HepG2 (cell line): ENCODE data around the gene DHX34. TPM values are rescaled to one million over a fixed set of nuclear protein-coding genes. Genes with fewer than 3 reads are reported as not detected.

Experiments
- AGO1 ChIP-seq: fragments of 200-400 bp; formaldehyde crosslinking; IDR thresholded peaks from 2 replicates; pipeline ENCODE4 v1.6.1; 2017; ENCODE audit warnings: mild to moderate bottlenecking, low read depth, low read length, moderate library complexity; ENCODE audit not compliant: poor library complexity, severe bottlenecking
- BORCS8-MEF2B ChIP-seq: sonication (generic); formaldehyde crosslinking; IDR thresholded peaks from 2 replicates; pipeline ENCODE4 v1.8.0; 2022; ENCODE audit warnings: mild to moderate bottlenecking, missing genetic modification reagents
- FOXP4 ChIP-seq: sonication (generic); formaldehyde crosslinking; IDR thresholded peaks from 2 replicates; pipeline ENCODE4 v1.4.0; 2020; ENCODE audit warnings: missing genetic modification reagents
- GPBP1L1 ChIP-seq: sonication (generic); formaldehyde crosslinking; IDR thresholded peaks from 2 replicates; pipeline ENCODE4 v1.5.0; 2020; ENCODE audit warnings: mild to moderate bottlenecking, missing genetic modification reagents
- GZF1 ChIP-seq: sonication (generic); formaldehyde crosslinking; IDR thresholded peaks from 2 replicates; pipeline ENCODE4 v1.5.1; 2020; ENCODE audit warnings: mild to moderate bottlenecking, missing genetic modification reagents
- HDAC1 ChIP-seq: sonication (generic); formaldehyde crosslinking; IDR thresholded peaks from 2 replicates; pipeline ENCODE4 v1.5.1; 2020; ENCODE audit warnings: mild to moderate bottlenecking, missing genetic modification reagents
- HES4 ChIP-seq: sonication (generic); formaldehyde crosslinking; IDR thresholded peaks from 2 replicates; pipeline ENCODE4 v1.9.0; 2021; ENCODE audit warnings: mild to moderate bottlenecking, missing genetic modification reagents, borderline replicate concordance
- HMGXB3 ChIP-seq: sonication (generic); formaldehyde crosslinking; IDR thresholded peaks from 2 replicates; pipeline ENCODE4 v1.4.0; 2020; ENCODE audit warnings: missing genetic modification reagents, borderline replicate concordance
- HOXA5 ChIP-seq: sonication (generic); formaldehyde crosslinking; IDR thresholded peaks from 2 replicates; pipeline ENCODE4 v1.4.0; 2020; ENCODE audit warnings: missing genetic modification reagents
- IKZF4 ChIP-seq: sonication (generic); formaldehyde crosslinking; IDR thresholded peaks from 2 replicates; pipeline ENCODE4 v1.5.1; 2020; ENCODE audit warnings: borderline replicate concordance, mild to moderate bottlenecking, low read depth, missing genetic modification reagents; ENCODE audit errors: not compliant biosample characterization
- JARID2 ChIP-seq: sonication (generic); formaldehyde crosslinking; IDR thresholded peaks from 2 replicates; pipeline ENCODE4 v1.8.1; 2023; ENCODE audit warnings: missing genetic modification reagents, inconsistent platforms; ENCODE audit not compliant: insufficient replicate concordance
- MNT ChIP-seq: fragments of 450-650 bp; IDR thresholded peaks from 2 replicates; pipeline ENCODE4 v1.6.1; 2016
- NCOA5 ChIP-seq: sonication (generic); formaldehyde crosslinking; IDR thresholded peaks from 2 replicates; pipeline ENCODE4 v1.4.0; 2020; ENCODE audit warnings: missing genetic modification reagents
- ZNF780A ChIP-seq: sonication (generic); formaldehyde crosslinking; IDR thresholded peaks from 2 replicates; pipeline ENCODE4 v1.8.0; 2022; ENCODE audit warnings: mild to moderate bottlenecking, missing genetic modification reagents, moderate library complexity
- ZXDC ChIP-seq: sonication (generic); formaldehyde crosslinking; IDR thresholded peaks from 2 replicates; pipeline ENCODE4 v1.5.0; 2020; ENCODE audit warnings: mild to moderate bottlenecking, missing genetic modification reagents
- polyA plus RNA-seq, 8 experiments: library from polyadenylated mRNA; depleted of rRNA in 3 of 8; stranded (reverse) in 7 of 8; unstranded in 1 of 8; fragments of >200 nt; fragmentation: Illumina TruSeq in 4 of 8; extraction: Trizol in 4 of 8; gene quantifications; 2 replicates each; pipeline versions ENCODE4 v1.2.1 to v1.2.3, GENCODE V29; 2011 to 2016; ENCODE audit warnings: low read depth in 4 of 8, missing spikeins in 1 of 8, mixed read lengths in 1 of 8; ENCODE audit not compliant: insufficient read depth in 1 of 8
- total RNA-seq, 5 experiments: library from RNA; depleted of rRNA; stranded (reverse); fragments of >200 nt; fragmentation: Illumina TruSeq; extraction: Trizol; gene quantifications; 2 replicates each; pipeline ENCODE4 v1.2.3, GENCODE V29; 2016; ENCODE audit warnings: low read depth in 1 of 5

The DHX34 gene
- total and polyA plus RNA-seq, 2 of the 13 experiments (the other 11 are each of a cell fraction or from before 2014, with no cell fraction given): 9.2 to 12.0 TPM

- TF ChIP-seq HMGXB3 (CRISPR knock-in tag): no peak
- TF ChIP-seq AGO1: no peak
- no peak for TF ChIP-seq GZF1 (CRISPR knock-in tag)
- no peak for TF ChIP-seq IKZF4
- peak; percentile 28; the same call in 1 of the 2 replicates for TF ChIP-seq HOXA5 (CRISPR knock-in tag)
- TF ChIP-seq ZXDC (CRISPR knock-in tag): no peak
- TF ChIP-seq JARID2 (CRISPR knock-in tag): no peak
- TF ChIP-seq GPBP1L1: no peak
- no peak for TF ChIP-seq NCOA5
- peak; percentile 72 for TF ChIP-seq MNT
- no peak for TF ChIP-seq HES4
- 0 out of 2 replicates have a peak, but pooled peaks have one; percentile 10 for TF ChIP-seq FOXP4 (CRISPR knock-in tag)
- TF ChIP-seq BORCS8-MEF2B: peak; percentile 82
- peak; percentile 65 for TF ChIP-seq HDAC1 (CRISPR knock-in tag)
- TF ChIP-seq ZNF780A: no peak
These were observed at the start of gene DHX34 (continued) for GRCh38 chr19:47348819-47349795.
